Measurements from ENCODE around the gene BTBD16.

DNA sequence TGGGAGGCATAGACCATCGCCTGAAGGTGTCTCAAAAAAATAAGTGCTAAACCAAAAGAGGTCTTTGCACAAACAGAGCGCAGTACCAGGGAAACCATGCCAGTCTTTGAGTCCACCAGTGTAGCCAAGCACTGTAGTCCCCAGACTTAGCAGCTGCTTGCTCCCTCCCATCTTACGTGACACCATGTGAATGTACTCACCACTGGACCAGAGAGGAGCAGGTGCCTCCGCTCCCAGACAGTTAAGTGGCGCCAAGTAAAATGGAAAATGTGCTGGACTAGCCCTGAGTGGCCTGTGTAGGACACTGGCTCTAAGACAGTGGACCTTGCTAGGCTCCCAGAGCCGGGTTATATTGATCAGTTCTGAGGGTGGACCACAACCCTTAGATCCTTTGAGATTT, 55.7 kb downstream of the BTBD16 start:
- no peak for TF ChIP-seq CTCF (IDR thresholded peaks at IDR 0.05)
- TF ChIP-seq, protein P1, sequence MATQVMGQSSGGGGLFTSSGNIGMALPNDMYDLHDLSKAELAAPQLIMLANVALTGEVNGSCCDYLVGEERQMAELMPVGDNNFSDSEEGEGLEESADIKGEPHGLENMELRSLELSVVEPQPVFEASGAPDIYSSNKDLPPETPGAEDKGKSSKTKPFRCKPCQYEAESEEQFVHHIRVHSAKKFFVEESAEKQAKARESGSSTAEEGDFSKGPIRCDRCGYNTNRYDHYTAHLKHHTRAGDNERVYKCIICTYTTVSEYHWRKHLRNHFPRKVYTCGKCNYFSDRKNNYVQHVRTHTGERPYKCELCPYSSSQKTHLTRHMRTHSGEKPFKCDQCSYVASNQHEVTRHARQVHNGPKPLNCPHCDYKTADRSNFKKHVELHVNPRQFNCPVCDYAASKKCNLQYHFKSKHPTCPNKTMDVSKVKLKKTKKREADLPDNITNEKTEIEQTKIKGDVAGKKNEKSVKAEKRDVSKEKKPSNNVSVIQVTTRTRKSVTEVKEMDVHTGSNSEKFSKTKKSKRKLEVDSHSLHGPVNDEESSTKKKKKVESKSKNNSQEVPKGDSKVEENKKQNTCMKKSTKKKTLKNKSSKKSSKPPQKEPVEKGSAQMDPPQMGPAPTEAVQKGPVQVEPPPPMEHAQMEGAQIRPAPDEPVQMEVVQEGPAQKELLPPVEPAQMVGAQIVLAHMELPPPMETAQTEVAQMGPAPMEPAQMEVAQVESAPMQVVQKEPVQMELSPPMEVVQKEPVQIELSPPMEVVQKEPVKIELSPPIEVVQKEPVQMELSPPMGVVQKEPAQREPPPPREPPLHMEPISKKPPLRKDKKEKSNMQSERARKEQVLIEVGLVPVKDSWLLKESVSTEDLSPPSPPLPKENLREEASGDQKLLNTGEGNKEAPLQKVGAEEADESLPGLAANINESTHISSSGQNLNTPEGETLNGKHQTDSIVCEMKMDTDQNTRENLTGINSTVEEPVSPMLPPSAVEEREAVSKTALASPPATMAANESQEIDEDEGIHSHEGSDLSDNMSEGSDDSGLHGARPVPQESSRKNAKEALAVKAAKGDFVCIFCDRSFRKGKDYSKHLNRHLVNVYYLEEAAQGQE (IDR thresholded peaks at IDR 0.05; ENCODE audit: insufficient read depth in 1 of 2, low read depth in 2 of 2, low read length in 1 of 2) = no peak
- no peak for TF ChIP-seq POLR2AphosphoS5 (IDR thresholded peaks at IDR 0.05; ENCODE audit: low read depth, low read length)
- no peak for TF ChIP-seq SIN3A (IDR thresholded peaks at IDR 0.05; ENCODE audit: borderline replicate concordance, insufficient read depth, low read depth, low read length)

Data from Panc1 (cell line).